Activated T-helper 17 cell treated with anti-CD3 and anti-CD28 coated beads, Interleukin-2, amount 50 U/mL, for 72 hours (primary cell): ENCODE measurements around the gene FHIP1A. TPM values are rescaled to one million over a fixed set of nuclear protein-coding genes. Genes with fewer than 3 reads are reported as not detected.

Experiments used
- ATAC-seq: fragments of 150-1000 bp; cut with Tn5 transposase; replicated peaks from 2 replicates; pipeline ENCODE4 v1.10.0; 2021; ENCODE audit warnings: mild to moderate bottlenecking, moderate library complexity
- H3K27ac Mint-ChIP-seq: one replicate; pipeline ENCODE4 v1.8.0; 2022; ENCODE audit warnings: mixed read lengths
- H3K27me3 Mint-ChIP-seq: one replicate; pipeline ENCODE4 v1.8.0; 2022; ENCODE audit warnings: mixed read lengths
- H3K36me3 Mint-ChIP-seq: one replicate; pipeline ENCODE4 v1.8.0; 2022; ENCODE audit warnings: low read depth, mild to moderate bottlenecking, mixed read lengths
- H3K4me1 Mint-ChIP-seq: one replicate; pipeline ENCODE4 v1.8.0; 2022; ENCODE audit warnings: mixed read lengths
- H3K4me3 Mint-ChIP-seq: one replicate; pipeline ENCODE4 v1.8.0; 2022; ENCODE audit warnings: mild to moderate bottlenecking, mixed read lengths
- H3K9me3 Mint-ChIP-seq: one replicate; pipeline ENCODE4 v1.8.0; 2022; ENCODE audit warnings: mixed read lengths
- total RNA-seq, 2 donors: library from RNA; stranded (reverse); gene quantifications; one replicate each; pipeline ENCODE4 v1.2.3, GENCODE V29; 2022

FHIP1A gene
- total RNA-seq, 2 donors from 2014 or later: 3.1 TPM; not detected in 1

DNA sequence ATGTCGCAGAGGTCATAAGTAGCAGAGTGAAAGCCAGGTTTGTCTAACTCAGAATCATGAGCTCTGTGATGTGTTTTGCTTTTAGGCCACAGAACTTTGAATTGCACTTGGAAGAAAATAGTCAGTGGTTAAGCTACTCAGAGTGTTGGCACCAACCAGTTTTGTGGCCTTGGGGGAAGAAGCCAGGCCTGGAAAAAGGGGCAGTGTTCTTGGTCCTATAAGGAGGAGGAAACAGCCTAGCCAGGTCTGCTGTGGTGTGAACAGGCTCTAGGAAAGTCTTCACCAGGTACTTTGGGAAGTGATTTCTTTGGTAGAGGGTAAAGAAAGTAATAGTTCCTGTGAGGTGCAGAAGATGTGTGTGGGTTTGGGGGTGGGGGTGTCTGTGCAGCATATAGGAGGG, 49.2 kb downstream of the FHIP1A start:
- Mint-ChIP-seq H3K36me3 (no peaks in the 10 kb centered on the region), H3K4me3 (no peak overlapping the region), H3K9me3 (no peaks in the 10 kb centered on the region), H3K27ac (no peak overlapping the region), H3K4me1 (no peaks in the 10 kb centered on the region), H3K27me3 (peaks cover 6% of the 10 kb centered on the region)
- ATAC-seq: no peak

Other genes starting within 250 kb of the FHIP1A start
- gene PRSS48, start 132.0 kb upstream of the FHIP1A start, total RNA-seq: not detected
- 1 to 10 TPM in 1 of 2 donors, not detected in 1; 1.1 TPM for gene SH3D19, start 83.6 kb upstream of the FHIP1A start, total RNA-seq